ENCODE measurements around the gene PRKAA1.

DNA sequence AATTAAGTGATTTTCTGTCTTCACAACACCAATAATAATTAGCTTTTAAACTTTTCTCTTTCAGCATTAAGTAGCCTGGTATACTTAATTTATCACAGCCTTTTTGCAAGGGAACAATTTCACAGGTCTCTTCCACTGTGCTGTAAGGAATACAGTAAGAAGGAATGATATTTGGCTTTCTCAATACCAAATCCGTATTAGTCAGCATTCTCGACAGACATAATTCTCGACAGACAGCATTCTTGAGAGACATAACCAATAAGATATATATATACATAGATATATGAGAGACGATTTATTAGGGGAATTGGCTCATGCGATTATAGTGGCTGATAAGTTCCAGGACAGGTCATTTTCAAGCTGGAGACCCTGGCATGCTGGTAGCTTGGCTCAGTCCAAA, 18.0 kb downstream of the PRKAA1 start:
- TF ChIP-seq ZBTB7A (IDR thresholded peaks at IDR 0.05; ENCODE audit: low read depth) (no peak), YY1 (IDR thresholded peaks at IDR 0.05; ENCODE audit: low read depth) (no peak), CREB1 (IDR thresholded peaks at IDR 0.05; ENCODE audit: low read depth) (no peak), CEBPB (IDR thresholded peaks at IDR 0.05) (no peak), EP300 (IDR thresholded peaks at IDR 0.05; ENCODE audit: borderline replicate concordance) (no peak)
- TF ChIP-seq, protein P1, sequence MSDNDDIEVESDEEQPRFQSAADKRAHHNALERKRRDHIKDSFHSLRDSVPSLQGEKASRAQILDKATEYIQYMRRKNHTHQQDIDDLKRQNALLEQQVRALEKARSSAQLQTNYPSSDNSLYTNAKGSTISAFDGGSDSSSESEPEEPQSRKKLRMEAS (IDR thresholded peaks at IDR 0.05) = no peak
- TF ChIP-seq, protein P2, sequence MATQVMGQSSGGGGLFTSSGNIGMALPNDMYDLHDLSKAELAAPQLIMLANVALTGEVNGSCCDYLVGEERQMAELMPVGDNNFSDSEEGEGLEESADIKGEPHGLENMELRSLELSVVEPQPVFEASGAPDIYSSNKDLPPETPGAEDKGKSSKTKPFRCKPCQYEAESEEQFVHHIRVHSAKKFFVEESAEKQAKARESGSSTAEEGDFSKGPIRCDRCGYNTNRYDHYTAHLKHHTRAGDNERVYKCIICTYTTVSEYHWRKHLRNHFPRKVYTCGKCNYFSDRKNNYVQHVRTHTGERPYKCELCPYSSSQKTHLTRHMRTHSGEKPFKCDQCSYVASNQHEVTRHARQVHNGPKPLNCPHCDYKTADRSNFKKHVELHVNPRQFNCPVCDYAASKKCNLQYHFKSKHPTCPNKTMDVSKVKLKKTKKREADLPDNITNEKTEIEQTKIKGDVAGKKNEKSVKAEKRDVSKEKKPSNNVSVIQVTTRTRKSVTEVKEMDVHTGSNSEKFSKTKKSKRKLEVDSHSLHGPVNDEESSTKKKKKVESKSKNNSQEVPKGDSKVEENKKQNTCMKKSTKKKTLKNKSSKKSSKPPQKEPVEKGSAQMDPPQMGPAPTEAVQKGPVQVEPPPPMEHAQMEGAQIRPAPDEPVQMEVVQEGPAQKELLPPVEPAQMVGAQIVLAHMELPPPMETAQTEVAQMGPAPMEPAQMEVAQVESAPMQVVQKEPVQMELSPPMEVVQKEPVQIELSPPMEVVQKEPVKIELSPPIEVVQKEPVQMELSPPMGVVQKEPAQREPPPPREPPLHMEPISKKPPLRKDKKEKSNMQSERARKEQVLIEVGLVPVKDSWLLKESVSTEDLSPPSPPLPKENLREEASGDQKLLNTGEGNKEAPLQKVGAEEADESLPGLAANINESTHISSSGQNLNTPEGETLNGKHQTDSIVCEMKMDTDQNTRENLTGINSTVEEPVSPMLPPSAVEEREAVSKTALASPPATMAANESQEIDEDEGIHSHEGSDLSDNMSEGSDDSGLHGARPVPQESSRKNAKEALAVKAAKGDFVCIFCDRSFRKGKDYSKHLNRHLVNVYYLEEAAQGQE (IDR thresholded peaks at IDR 0.05; ENCODE audit: low read depth) = no peak

Measured in Ishikawa (cell line).